Neural cell (in vitro differentiated cells): ENCODE results near the gene RPL22. TPM values are rescaled to one million over a fixed set of nuclear protein-coding genes. Genes with fewer than 3 reads are reported as not detected.

ENCODE experiments used
- H2AFZ ChIP-seq: fragments of 200-600, 300-800 bp; sonication (generic), shearing (Covaris generic); 2 replicates; pipeline ENCODE4 v1.6.0; 2014; ENCODE audit warnings: low read depth, mild to moderate bottlenecking, antibody characterized with exemption, low read length, moderate library complexity
- H3F3A ChIP-seq: fragments of 200-600 bp; shearing (Covaris generic); 2 replicates; pipeline ENCODE4 v1.6.1; 2016; ENCODE audit warnings: mild to moderate bottlenecking, moderate library complexity, mixed read lengths, antibody characterized with exemption, low read length; ENCODE audit not compliant: insufficient read depth, poor library complexity, severe bottlenecking
- H3K27ac ChIP-seq: fragments of 200-600, 300-800 bp; sonication (generic), shearing (Covaris generic); 2 replicates; pipeline ENCODE4 v1.5.1; 2014; ENCODE audit warnings: mild to moderate bottlenecking, low read length, moderate library complexity
- H3K27me3 ChIP-seq: fragments of 300-800, 200-600 bp; sonication (generic), shearing (Covaris generic); 2 replicates; pipeline ENCODE4 v1.6.0; 2014; ENCODE audit warnings: mild to moderate bottlenecking, low read depth, low read length, moderate library complexity; ENCODE audit not compliant: insufficient read depth
- H3K36me3 ChIP-seq: fragments of 300-800, 200-600 bp; sonication (generic), shearing (Covaris generic); 2 replicates; pipeline ENCODE4 v1.5.1; 2014; ENCODE audit warnings: mild to moderate bottlenecking, antibody characterized with exemption, low read length, moderate library complexity; ENCODE audit not compliant: insufficient read depth
- H3K4me2 ChIP-seq: fragments of 300-800, 200-600 bp; sonication (generic), shearing (Covaris generic); 2 replicates; pipeline ENCODE4 v1.6.0; 2014; ENCODE audit warnings: mild to moderate bottlenecking, low read length
- H3K4me3 ChIP-seq: fragments of 300-800, 200-600 bp; sonication (generic), shearing (Covaris generic); 2 replicates; pipeline ENCODE4 v1.5.1; 2014; ENCODE audit warnings: mild to moderate bottlenecking, low read length, moderate library complexity
- H3K79me2 ChIP-seq: fragments of 200-600 bp; shearing (Covaris generic); replicated peaks from 2 replicates; pipeline ENCODE4 v1.6.0; 2014; ENCODE audit warnings: mild to moderate bottlenecking, low read length, moderate library complexity; ENCODE audit not compliant: insufficient read depth
- H3K9ac ChIP-seq: fragments of 300-800, 200-600 bp; sonication (generic), shearing (Covaris generic); 2 replicates; pipeline ENCODE4 v1.6.1; 2016; ENCODE audit warnings: mild to moderate bottlenecking, low read length, mixed read lengths
- H3K9me2 ChIP-seq: fragments of 200-600 bp; shearing (Covaris generic); 2 replicates; pipeline ENCODE4 v1.6.1; 2016; ENCODE audit warnings: mild to moderate bottlenecking, low read length, mixed read lengths; ENCODE audit not compliant: insufficient read depth
- H3K9me3 ChIP-seq: fragments of 200-600, 300-800 bp; sonication (generic), shearing (Covaris generic); 2 replicates; pipeline ENCODE4 v1.6.1; 2016; ENCODE audit warnings: mild to moderate bottlenecking, mixed run types, low read length, moderate library complexity, mixed read lengths
- H4K20me1 ChIP-seq: fragments of 200-600 bp; shearing (Covaris generic); 2 replicates; pipeline ENCODE4 v1.6.1; 2016; ENCODE audit warnings: mild to moderate bottlenecking, mixed run types; ENCODE audit not compliant: insufficient read depth
- EP300 ChIP-seq: fragments of 450-650 bp; conservative IDR thresholded peaks from 2 replicates; pipeline ENCODE4 v1.6.1; 2014; ENCODE audit warnings: antibody characterized with exemption, mild to moderate bottlenecking, moderate library complexity; ENCODE audit not compliant: poor library complexity, severe bottlenecking
- EZH2 ChIP-seq: fragments of 200-600, 300-800 bp; shearing (Covaris generic), sonication (generic); IDR thresholded peaks from 2 replicates; pipeline ENCODE4 v1.6.1; 2014; ENCODE audit warnings: antibody characterized with exemption, low read length, borderline replicate concordance, mild to moderate bottlenecking; ENCODE audit not compliant: insufficient read depth, poor library complexity, severe bottlenecking
- MXI1 ChIP-seq: fragments of 450-650 bp; conservative IDR thresholded peaks from 2 replicates; pipeline ENCODE4 v1.6.1; 2014; ENCODE audit warnings: antibody characterized with exemption, mild to moderate bottlenecking; ENCODE audit not compliant: poor library complexity, severe bottlenecking
- POLR2AphosphoS5 ChIP-seq: IDR thresholded peaks from 2 replicates; pipeline ENCODE4 v1.6.1; 2012
- RAD21 ChIP-seq: fragments of 450-650 bp; conservative IDR thresholded peaks from 2 replicates; pipeline ENCODE4 v1.6.1; 2014; ENCODE audit warnings: antibody characterized with exemption, mild to moderate bottlenecking, moderate library complexity
- SMC3 ChIP-seq: fragments of 450-650 bp; conservative IDR thresholded peaks from 2 replicates; pipeline ENCODE4 v1.6.1; 2014; ENCODE audit warnings: antibody characterized with exemption, mild to moderate bottlenecking, moderate library complexity; ENCODE audit not compliant: poor library complexity
- TAF1 ChIP-seq: IDR thresholded peaks from 2 replicates; pipeline ENCODE4 v1.6.1; 2012; ENCODE audit warnings: low read depth
- polyA plus RNA-seq: library from polyadenylated mRNA; depleted of rRNA; stranded (reverse); fragments of >200 nt; gene quantifications from 2 replicates; pipeline ENCODE4 v1.2.3, GENCODE V29; 2014
- TF ChIP-seq, protein P1 (sequence below): IDR thresholded peaks from 2 replicates; pipeline ENCODE4 v1.6.1; 2012; ENCODE audit warnings: borderline replicate concordance
- TF ChIP-seq, protein P2 (sequence below): fragments of 450-650 bp; IDR thresholded peaks from 2 replicates; pipeline ENCODE4 v1.5.1; 2014; ENCODE audit warnings: antibody characterized with exemption, mild to moderate bottlenecking, moderate library complexity; ENCODE audit not compliant: poor library complexity, severe bottlenecking

The RPL22 gene
- polyA plus RNA-seq, 1 donor from 2014 or later, result 294 TPM

DNA sequence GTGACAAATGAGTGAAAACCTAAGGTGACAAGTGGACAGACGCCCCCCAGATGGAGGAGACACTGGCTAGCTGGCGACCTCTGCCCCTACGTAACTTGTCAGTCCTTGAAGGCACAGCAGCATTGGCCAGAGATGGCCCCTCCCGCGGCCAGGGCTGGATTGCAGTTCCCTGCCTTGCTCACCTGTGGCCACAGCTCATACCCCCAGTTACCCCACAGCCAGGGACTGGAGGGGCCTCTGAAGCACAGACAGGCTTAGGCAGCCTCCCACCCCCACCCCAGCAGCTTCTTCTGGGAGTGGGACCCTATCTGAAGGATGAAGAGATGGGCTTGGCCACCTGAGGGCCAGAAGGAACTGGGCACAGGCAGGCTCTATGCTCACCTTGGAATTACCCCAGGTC is 48.3 kb upstream of the RPL22 start:
- Histone ChIP-seq H2AFZ (no peak overlapping the region), H3K36me3 (no peaks in the 10 kb centered on the region), H3K4me2 (no peak overlapping the region), H3K27me3 (peaks cover 48% of the 10 kb centered on the region), H3K79me2 (no peaks in the 10 kb centered on the region), H3K9me2 (no peaks in the 10 kb centered on the region), H3K27ac (no peak overlapping the region), H3F3A (no peaks in the 10 kb centered on the region), H3K9me3 (no peaks in the 10 kb centered on the region), H4K20me1 (no peaks in the 10 kb centered on the region), H3K9ac (no peak overlapping the region), H3K4me3 (no peak overlapping the region)
- TF ChIP-seq POLR2AphosphoS5 (no peak), TAF1 (no peak), MXI1 (no peak), RAD21 (no peak), EP300 (no peak), EZH2 (no peak), SMC3 (no peak)
- TF ChIP-seq, protein P1, sequence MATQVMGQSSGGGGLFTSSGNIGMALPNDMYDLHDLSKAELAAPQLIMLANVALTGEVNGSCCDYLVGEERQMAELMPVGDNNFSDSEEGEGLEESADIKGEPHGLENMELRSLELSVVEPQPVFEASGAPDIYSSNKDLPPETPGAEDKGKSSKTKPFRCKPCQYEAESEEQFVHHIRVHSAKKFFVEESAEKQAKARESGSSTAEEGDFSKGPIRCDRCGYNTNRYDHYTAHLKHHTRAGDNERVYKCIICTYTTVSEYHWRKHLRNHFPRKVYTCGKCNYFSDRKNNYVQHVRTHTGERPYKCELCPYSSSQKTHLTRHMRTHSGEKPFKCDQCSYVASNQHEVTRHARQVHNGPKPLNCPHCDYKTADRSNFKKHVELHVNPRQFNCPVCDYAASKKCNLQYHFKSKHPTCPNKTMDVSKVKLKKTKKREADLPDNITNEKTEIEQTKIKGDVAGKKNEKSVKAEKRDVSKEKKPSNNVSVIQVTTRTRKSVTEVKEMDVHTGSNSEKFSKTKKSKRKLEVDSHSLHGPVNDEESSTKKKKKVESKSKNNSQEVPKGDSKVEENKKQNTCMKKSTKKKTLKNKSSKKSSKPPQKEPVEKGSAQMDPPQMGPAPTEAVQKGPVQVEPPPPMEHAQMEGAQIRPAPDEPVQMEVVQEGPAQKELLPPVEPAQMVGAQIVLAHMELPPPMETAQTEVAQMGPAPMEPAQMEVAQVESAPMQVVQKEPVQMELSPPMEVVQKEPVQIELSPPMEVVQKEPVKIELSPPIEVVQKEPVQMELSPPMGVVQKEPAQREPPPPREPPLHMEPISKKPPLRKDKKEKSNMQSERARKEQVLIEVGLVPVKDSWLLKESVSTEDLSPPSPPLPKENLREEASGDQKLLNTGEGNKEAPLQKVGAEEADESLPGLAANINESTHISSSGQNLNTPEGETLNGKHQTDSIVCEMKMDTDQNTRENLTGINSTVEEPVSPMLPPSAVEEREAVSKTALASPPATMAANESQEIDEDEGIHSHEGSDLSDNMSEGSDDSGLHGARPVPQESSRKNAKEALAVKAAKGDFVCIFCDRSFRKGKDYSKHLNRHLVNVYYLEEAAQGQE, result no peak
- TF ChIP-seq, protein P2, sequence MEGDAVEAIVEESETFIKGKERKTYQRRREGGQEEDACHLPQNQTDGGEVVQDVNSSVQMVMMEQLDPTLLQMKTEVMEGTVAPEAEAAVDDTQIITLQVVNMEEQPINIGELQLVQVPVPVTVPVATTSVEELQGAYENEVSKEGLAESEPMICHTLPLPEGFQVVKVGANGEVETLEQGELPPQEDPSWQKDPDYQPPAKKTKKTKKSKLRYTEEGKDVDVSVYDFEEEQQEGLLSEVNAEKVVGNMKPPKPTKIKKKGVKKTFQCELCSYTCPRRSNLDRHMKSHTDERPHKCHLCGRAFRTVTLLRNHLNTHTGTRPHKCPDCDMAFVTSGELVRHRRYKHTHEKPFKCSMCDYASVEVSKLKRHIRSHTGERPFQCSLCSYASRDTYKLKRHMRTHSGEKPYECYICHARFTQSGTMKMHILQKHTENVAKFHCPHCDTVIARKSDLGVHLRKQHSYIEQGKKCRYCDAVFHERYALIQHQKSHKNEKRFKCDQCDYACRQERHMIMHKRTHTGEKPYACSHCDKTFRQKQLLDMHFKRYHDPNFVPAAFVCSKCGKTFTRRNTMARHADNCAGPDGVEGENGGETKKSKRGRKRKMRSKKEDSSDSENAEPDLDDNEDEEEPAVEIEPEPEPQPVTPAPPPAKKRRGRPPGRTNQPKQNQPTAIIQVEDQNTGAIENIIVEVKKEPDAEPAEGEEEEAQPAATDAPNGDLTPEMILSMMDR, result no peak

DNA sequence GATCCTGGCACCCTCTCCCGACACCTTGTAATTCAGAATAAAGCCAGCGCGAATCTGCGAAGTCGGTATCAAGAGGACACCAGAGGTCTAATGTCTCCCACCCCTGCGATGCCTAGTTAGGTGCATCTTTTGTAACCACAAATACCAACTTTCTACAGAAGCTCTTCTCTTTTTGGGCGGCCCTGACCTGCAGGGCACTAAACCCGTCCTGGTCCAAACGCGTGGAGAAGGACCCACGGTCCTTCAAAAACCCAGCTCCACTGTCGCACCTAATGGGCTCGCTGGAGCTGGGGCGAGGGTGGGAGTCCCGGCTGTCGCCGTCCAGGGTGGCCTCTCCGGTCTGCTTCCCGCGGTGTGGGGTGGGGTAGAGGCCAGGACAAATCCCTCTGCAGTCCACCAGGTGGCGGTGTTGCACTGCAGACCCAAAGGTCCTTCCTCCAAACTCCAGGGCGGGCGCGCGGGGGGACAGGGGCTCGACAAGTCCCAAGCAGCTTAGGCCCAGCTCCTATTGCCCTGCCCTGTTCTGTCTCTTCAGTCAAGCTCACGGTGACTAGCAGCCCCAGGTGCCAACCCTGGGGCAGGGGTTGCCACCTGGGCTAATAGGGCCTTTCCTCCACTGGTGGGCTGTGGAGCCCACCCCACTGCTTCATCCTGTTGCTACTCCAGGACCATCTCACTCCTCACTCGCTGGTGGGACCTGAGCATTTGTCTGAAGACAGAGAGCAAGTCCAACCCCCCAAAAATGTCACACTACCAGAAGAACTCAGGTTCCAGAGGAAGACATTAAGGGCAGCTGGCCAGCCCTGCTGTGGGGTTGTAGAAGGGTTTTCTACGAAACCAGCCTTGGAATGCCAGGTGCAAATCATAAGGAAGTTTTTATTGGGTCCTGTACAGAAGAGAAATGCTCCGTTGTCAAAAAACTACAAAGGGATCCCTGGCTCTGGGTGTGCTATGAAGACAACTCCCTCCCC is 47.4 kb upstream of the RPL22 start:
- no peak overlapping the region for H3K4me2 ChIP-seq
- H3K9me3 ChIP-seq, result no peaks in the 10 kb centered on the region
- no peak overlapping the region for H3K27ac ChIP-seq
- no peaks in the 10 kb centered on the region for H3K9me2 ChIP-seq
- no peaks in the 10 kb centered on the region for H3F3A ChIP-seq
- H3K4me3 ChIP-seq, result peak overlapping the region; percentile 68
- no peaks in the 10 kb centered on the region for H3K79me2 ChIP-seq
- no peaks in the 10 kb centered on the region for H3K36me3 ChIP-seq
- peaks cover 57% of the 10 kb centered on the region for H3K27me3 ChIP-seq
- TF ChIP-seq MXI1, result peak; percentile 40
- no peak for TF ChIP-seq EP300
- no peak for TF ChIP-seq EZH2
- TF ChIP-seq, protein P2, result peak; percentile 97
- TF ChIP-seq RAD21, result peak; percentile 97
- TF ChIP-seq POLR2AphosphoS5, result no peak
- TF ChIP-seq, protein P1, result no peak
- peak; percentile 97 for TF ChIP-seq SMC3
- TF ChIP-seq TAF1, result no peak
- no peak overlapping the region for H2AFZ ChIP-seq
- no peaks in the 10 kb centered on the region for H4K20me1 ChIP-seq
- H3K9ac ChIP-seq, result peak overlapping the region; percentile 60
